Cerebellar cortex (tissue), 1 donor: Measurements from ENCODE around the gene UBE2QL1.

Experiments
- DNase-seq: peaks from one replicate; pipeline ENCODE4 v3.0.0-alpha.2; 2015; ENCODE audit warnings: low spot score

UBE2QL1 gene

DNA sequence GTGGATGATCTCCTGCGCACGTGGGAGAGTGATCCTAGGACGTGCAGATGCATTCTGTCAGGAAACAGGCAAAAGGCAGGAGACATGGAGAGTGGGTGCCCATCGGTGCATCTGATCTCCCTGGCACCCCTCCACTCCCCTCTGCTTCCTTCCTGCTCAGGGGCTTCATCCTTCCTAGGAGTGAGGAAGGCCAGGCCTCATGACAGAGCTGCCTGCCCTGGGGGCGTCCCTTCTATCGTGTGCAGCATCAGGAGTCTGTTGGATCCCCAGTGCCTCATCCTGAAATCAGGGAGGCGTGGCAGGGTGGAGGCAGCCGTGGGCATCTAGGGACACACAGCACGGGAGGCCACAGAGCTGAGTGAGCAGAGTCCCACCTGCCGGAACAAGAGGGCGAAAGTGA lies 30.1 kb downstream of the UBE2QL1 start:
- no peak for DNase-seq

GRCh38 chr5:6480133-6481051 lies 31.7 kb downstream of the UBE2QL1 start:
- DNase-seq = no peak

- DNase-seq = no peak
These were observed 34.1 kb downstream of the UBE2QL1 start for GRCh38 chr5:6482735-6483134.

GRCh38 chr5:6483880-6484382 lies 35.3 kb downstream of the UBE2QL1 start:
- no peak for DNase-seq

GRCh38 chr5:6484446-6484845 lies 35.8 kb downstream of the UBE2QL1 start:
- DNase-seq = no peak

GRCh38 chr5:6484899-6485298 lies 36.2 kb downstream of the UBE2QL1 start:
- no peak for DNase-seq

- DNase-seq = no peak
These were observed 36.8 kb downstream of the UBE2QL1 start for GRCh38 chr5:6485441-6485840.

DNA sequence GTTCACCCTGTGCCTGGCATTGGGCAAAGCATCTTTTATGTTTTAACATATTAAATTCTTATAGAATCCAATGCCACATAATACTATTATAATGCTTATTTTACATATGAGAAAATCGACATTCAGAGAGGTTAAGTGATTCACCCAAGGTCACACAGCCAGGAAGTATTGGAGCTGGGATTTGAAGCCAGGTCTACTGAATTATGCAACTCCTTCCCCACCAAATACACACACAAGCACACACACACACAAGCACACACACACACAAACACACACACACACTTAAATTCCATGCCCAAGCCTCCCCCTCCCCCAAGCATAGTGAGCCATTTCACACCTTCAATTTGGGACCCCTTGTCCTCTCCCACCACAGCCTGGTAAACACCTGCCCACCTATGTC lies 37.4 kb downstream of the UBE2QL1 start:
- DNase-seq = no peak

DNA sequence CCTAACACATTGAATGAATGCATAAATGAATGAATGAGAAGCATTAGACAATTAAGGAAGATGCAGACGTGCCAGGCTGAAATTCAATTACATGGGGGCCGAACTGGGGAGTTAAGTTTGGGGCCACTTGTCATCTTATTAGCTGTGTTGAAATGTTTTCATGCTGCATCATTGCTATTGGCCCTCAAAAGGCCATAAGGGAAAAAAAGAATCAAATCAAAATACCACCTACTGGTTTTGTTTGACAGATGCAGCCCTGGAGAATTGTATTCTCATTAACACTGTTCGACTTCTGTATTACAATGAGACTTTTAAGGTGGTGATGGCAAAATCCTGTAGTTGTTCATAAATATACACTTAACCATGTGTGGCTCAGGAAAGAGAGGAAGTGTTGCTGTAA lies 38.4 kb downstream of the UBE2QL1 start:
- no peak for DNase-seq

- no peak for DNase-seq
These were observed 39.4 kb downstream of the UBE2QL1 start for GRCh38 chr5:6488021-6488420.

DNA sequence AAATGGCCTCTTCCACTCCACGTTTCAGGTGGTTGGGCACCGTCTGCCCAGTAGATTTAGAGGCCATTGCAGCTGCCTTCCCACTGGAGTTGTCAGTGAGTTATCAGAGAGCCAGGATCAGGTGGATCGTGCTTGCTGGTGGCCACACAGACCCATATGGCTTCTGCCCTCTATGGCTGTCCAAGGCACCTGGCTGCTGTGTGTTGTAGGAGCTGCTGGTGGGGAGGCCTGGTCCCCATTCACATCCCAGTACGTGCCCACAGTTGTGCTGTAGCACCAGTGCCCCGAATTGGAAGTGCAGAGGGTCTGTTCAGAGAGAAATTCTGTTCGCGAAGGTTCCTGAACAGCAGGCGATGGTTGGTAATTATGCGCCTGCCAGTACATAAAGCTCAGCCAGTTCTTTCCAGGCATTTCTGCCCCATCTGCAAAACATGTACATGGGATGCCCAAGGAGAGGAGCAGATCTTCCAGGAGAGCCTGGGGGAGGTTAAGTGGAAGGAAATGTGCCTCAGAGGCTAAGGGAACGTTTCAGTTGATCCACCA lies 41.1 kb downstream of the UBE2QL1 start:
- DNase-seq = peak; percentile 67

DNA sequence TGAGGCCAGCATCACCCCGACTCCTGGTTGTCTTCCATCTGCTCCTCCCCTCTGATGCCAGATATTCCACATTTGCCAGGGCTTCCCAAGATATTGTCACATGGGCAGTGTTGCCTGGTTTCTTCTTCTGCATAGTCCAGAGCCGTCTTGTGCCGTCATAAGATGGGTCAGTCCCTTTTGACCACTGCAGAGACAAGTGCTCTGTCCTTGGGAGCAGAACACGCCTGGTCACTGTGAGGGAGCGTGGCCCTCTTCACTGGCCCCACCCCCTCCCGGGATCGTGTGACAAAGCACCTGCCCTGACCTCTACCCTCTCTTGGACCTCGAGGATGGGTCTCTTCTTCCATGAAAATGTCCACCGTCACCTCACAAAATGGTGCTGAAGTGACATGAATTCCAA lies 41.6 kb downstream of the UBE2QL1 start:
- no peak for DNase-seq

DNA sequence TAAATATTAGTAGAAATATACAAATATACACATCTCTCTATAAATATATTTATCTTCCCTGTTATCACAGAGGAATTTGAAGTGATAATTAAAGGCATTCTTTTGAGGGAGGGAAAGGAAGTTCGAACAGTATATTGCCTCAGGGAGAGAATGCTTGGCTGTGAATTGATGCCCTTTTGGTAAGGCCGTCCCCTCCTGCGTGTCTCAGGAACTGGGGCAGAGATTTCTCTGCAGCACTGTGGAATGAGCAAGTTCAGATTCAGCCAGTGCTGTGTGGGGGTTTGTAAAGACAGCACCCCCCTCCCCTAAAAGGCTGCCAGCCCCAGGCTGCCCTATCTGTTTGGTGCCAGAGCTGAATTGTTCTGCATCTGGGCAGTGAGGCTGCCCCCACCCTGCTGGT lies 42.0 kb downstream of the UBE2QL1 start:
- DNase-seq = peak; percentile 46

DNA sequence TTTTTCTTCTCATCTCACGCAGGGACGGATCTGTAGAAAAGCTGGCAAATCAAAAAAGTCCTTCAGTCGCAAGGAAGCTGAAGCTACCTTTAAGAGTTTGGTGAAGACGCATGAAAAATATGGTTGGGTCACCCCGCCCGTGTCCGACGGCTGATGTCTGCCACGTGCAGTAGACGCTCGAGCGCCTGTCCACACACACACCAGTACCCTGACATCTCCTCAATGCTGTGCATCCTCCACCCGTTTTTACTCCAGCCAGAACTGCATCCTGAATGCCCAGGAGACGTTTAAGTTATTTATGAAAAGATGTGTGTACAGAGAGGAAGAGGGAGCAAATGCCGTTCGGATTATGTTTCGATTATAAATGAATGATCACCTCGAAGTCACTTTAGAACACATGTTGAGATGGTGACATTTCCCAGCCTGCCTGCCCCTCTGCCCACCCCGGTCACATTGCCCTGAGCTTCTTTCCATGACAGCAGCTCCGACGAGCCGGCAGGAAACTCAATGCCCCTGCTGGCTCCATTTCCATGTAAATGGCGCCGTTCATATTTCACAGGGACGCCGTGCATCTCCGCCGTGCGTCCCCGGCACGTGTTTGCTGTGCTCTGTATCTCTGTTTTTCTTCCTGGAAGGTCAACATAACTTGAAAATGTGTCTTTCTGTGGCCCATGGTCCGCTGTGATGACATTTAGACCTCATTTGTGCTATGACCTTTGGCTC lies 42.7 kb downstream of the UBE2QL1 start:
- DNase-seq = no peak

- no peak for DNase-seq
These were observed 43.2 kb downstream of the UBE2QL1 start for GRCh38 chr5:6491919-6492290.

DNA sequence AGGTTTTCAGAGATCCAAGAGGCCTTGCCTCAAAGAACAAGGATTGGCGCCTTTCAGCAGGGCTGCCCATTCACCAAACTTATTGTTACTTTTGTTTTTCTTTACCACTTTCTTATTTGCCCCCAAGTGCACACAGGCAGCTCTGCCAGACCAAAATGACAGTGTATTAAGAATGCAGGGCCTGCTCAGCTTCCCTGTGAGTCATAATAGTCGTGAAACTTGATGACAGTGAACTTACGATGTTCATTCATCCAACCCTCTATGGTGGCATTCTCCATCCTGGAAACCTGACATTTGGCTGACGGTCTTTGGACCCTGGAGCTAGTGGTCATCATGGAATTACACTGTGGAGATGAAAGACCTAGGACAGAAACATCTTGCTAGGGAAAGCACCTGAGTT lies 44.3 kb downstream of the UBE2QL1 start:
- DNase-seq = no peak

- DNase-seq = no peak
These were observed 45.2 kb downstream of the UBE2QL1 start for GRCh38 chr5:6493681-6494454.

DNA sequence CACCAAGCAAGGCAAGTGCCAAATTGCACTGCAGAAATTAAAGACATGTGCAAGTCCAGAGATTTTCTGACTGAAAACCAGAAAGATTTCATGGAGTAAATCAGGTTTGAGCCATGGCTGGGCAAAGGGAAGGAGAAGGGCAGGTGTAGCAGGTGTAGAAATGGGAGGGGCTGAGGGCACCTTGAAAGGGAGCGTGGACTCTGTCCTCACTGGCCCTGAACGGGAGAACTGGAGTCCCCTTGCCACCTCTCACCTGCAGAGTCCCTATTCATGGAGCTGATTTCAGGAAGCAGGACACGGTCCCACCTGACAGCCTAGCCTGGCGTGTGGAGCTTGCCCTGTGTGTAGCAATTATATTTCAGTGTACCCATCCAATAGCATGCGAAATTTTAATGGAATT lies 46.3 kb downstream of the UBE2QL1 start:
- no peak for DNase-seq

DNA sequence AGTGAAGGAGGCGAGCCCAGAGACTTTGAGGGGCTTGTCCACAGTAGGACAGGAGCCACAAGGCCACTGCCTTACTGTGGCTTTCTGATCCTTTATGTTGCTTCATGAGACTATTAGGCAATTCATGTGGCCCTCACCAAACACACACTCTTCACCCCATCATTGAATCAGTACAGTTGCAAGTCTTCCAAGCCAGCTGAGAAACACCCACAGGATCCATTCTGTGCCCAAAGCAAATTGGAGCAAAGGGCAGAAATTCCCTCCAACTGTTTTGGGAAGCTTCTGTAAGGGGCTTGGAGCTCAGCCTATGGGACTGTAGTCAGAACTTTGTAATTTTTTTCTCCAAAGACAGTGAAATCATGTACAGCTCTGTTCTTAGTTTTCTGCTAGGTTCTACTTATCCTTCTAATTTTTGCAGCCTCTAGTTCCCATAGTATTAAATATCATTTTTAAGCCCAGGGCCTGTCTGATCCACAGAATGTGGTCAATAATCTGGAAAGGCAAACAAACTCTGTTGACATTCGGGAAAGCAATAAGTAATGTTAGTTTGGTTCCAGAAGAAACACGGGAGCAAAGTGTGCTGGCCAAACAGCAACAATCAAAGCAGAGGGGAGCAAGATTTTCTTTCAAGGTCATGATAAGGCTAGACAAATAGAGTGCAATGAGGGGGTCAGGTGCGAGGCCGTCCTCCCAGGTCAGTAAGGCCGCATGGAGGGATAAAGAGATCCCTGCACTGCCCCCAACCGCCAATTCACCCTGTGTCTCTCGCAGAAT lies 47.0 kb downstream of the UBE2QL1 start:
- DNase-seq = no peak

- DNase-seq = no peak
These were observed 47.5 kb downstream of the UBE2QL1 start for GRCh38 chr5:6496207-6496584.

DNA sequence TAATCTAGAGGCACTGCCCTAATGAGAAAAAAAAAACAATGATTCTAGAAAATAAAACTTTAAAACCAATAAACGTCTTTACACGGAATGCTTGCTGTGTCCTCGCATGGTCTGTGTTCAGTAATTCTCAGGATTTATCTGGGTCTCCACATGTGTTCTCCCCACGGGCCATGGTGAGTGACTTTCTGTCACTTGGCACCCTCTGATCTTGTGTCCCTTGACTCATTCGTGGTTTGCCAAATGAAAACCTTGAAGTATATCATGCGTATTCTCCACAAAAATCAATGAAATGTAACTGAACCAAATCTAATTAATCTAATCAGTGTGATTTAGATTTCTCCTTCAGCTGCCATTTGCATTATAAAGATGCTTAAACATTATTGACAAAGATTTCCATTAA lies 48.0 kb downstream of the UBE2QL1 start:
- no peak for DNase-seq
